Measurements from ENCODE around the gene HEXIM2. TPM values are rescaled to one million over a fixed set of nuclear protein-coding genes. Genes with fewer than 3 reads are reported as not detected.

The HEXIM2 gene
- total and polyA plus RNA-seq, 2 experiments from 2014 or later: 9.0 to 9.5 TPM

GRCh38 chr17:45136846-45137560, 24.7 kb upstream of the HEXIM2 start:
- no peak for DNase-seq (ENCODE audit: low spot score)
- H4K20me1 ChIP-seq (replicated peaks; ENCODE audit: insufficient read depth): no peaks in the 10 kb centered on the region
- peaks cover 10% of the 10 kb centered on the region for H3K27me3 Mint-ChIP-seq (ENCODE audit: insufficient read depth, low read depth, poor library complexity)
- H3K4me3 ChIP-seq: no peak overlapping the region
- H3K4me3 Mint-ChIP-seq: no peak overlapping the region
- H3K4me1 Mint-ChIP-seq: peaks cover 6% of the 10 kb centered on the region; the same call in 2 of the 3 replicates
- no peaks in the 10 kb centered on the region for H3K36me3 ChIP-seq (ENCODE audit: insufficient read depth)
- peaks cover 9% of the 10 kb centered on the region; the same call in 1 of the 2 replicates for H3F3A ChIP-seq (replicated peaks; ENCODE audit: low read depth)
- no peaks in the 10 kb centered on the region for H3K27me3 ChIP-seq (ENCODE audit: insufficient read depth)
- no peak for ATAC-seq
- H2AFZ ChIP-seq: no peak overlapping the region
- H3K4me1 ChIP-seq (ENCODE audit: insufficient read depth): peaks cover 3% of the 10 kb centered on the region; the same call in 1 of the 2 replicates
- H3K9me2 ChIP-seq (ENCODE audit: insufficient read depth): no peaks in the 10 kb centered on the region
- H3K9me3 Mint-ChIP-seq: no peaks in the 10 kb centered on the region
- no peak overlapping the region for H3K27ac ChIP-seq (ENCODE audit: low read depth)
- H3K4me2 ChIP-seq: no peak overlapping the region
- H3K27ac Mint-ChIP-seq: no peak overlapping the region
- TF ChIP-seq ETS1 (IDR thresholded peaks at IDR 0.05): no peak
- TF ChIP-seq NANOG (IDR thresholded peaks at IDR 0.05; ENCODE audit: borderline replicate concordance): no peak
- no peak for TF ChIP-seq CREB1 (CRISPR knock-in tag; IDR thresholded peaks at IDR 0.05; ENCODE audit: low read depth)
- no peak for TF ChIP-seq ZNF331 (CRISPR knock-in tag; IDR thresholded peaks at IDR 0.05; ENCODE audit: low read depth)
- no peak for TF ChIP-seq EZH2 (IDR thresholded peaks at IDR 0.05; ENCODE audit: low read depth, unreplicated experiment)
- TF ChIP-seq EZH2phosphoT487 (IDR thresholded peaks at IDR 0.05; ENCODE audit: unreplicated experiment): no peak
- TF ChIP-seq CTCF (conservative IDR thresholded peaks at IDR 0.05; ENCODE audit: low read depth in 2 of 2): no peak
- no peak for TF ChIP-seq JUNB (IDR thresholded peaks at IDR 0.05; ENCODE audit: unreplicated experiment)
- TF ChIP-seq POLR2AphosphoS5 (IDR thresholded peaks at IDR 0.05; ENCODE audit: low read depth): no peak
- TF ChIP-seq ZNF114 (CRISPR knock-in tag; IDR thresholded peaks at IDR 0.05): no peak
- TF ChIP-seq ZNF462 (CRISPR knock-in tag; IDR thresholded peaks at IDR 0.05): no peak
- no peak for TF ChIP-seq REST (IDR thresholded peaks at IDR 0.05; ENCODE audit: unreplicated experiment)
- no peak for TF ChIP-seq STAT1 (IDR thresholded peaks at IDR 0.05; ENCODE audit: unreplicated experiment)
- peaks cover 5% of the 10 kb centered on the region; the same call in 1 of the 3 replicates for H3K36me3 Mint-ChIP-seq (ENCODE audit: low read depth)
- H3K79me2 ChIP-seq (replicated peaks; ENCODE audit: insufficient read depth): no peaks in the 10 kb centered on the region

All from GM23338 (cell line).